SU-DHL-6 (cell line): ENCODE measurements around the gene NPAS3.

Experiments used
- CTCF ChIP-seq: fragments of 200-600 bp; sonication (generic); IDR thresholded peaks from one replicate; pipeline ENCODE4 v1.5.1; 2017; ENCODE audit warnings: antibody characterized with exemption, mild to moderate bottlenecking, low read length, moderate library complexity; ENCODE audit not compliant: insufficient read depth, poor library complexity, severe bottlenecking
- EZH2phosphoT487 ChIP-seq: fragments of 200-600 bp; sonication (generic), shearing (Covaris generic); conservative IDR thresholded peaks from 2 replicates; pipeline ENCODE4 v1.6.1; 2018; ENCODE audit warnings: mild to moderate bottlenecking, antibody characterized with exemption, low read length, moderate library complexity, mixed read lengths

- no peak for TF ChIP-seq CTCF
- no peak for TF ChIP-seq EZH2phosphoT487
Observed at GRCh38 chr14:33194551-33194950, 255.9 kb downstream of the NPAS3 start.
